HepG2 (cell line): Measurements from ENCODE around the gene PLXNA4. TPM values are rescaled to one million over a fixed set of nuclear protein-coding genes. Genes with fewer than 3 reads are reported as not detected.

Source experiments
- ATAC-seq: fragments of 200-7000 bp; cut with Tn5 transposase; 3 replicates; pipeline ENCODE4 v1.9.1; 2020; ENCODE audit warnings: mild to moderate bottlenecking, moderate library complexity
- BruUV-seq: library from RNA; stranded (reverse); fragments of 400-500 nt; replicated peaks from 2 replicates; lab custom pipeline; 2021; lab: Mats Ljungman, UMichigan
- CTCF ChIA-PET: fragments of 300-600 bp; formaldehyde crosslinking; extraction: SDS; loops from one replicate; lab custom pipeline; 2021; ENCODE audit warnings: low total read pairs, inconsistent platforms, low intra/inter-chr PET ratio; lab: Yijun Ruan, JAX
- POLR2A ChIA-PET: fragments of 350-600 bp; sonication (Branson Sonifier 250); formaldehyde crosslinking; loops from one replicate; lab custom pipeline; 2020; ENCODE audit warnings: antibody characterized with exemption, inconsistent platforms; lab: Yijun Ruan, JAX
- DNase-seq: peaks from one replicate; pipeline ENCODE4 v3.0.0-alpha.2; 2015; ENCODE audit warnings: low spot score
- FAIRE-seq: peaks from 3 replicates; lab custom pipeline; 2011; peaks lifted over from hg19 to GRCh38; lab: Jason Lieb, UNC
- H2AFZ ChIP-seq: one replicate; pipeline ENCODE4 v1.6.1; 2011; ENCODE audit warnings: low read length, inconsistent platforms
- H3K27ac ChIP-seq: fragments of 300-600 bp; 3 replicates; pipeline ENCODE4 v1.8.0; 2011; ENCODE audit warnings: mixed run types, mild to moderate bottlenecking, mixed read lengths, low read length, inconsistent platforms; ENCODE audit not compliant: insufficient read depth; ENCODE audit errors: extremely low read length
- H3K27me3 ChIP-seq, 2 experiments: fragments of 200-600 bp in 1 of 2; 2 replicates in 1 of 2; 3 replicates in 1 of 2; pipeline versions ENCODE4 v1.6.0 to v1.8.0; 2011; ENCODE audit warnings: low read length in 2 of 2, mild to moderate bottlenecking in 2 of 2, moderate library complexity in 2 of 2, inconsistent platforms in 1 of 2; ENCODE audit not compliant: insufficient read depth in 2 of 2, control insufficient read depth in 1 of 2
- H3K36me3 ChIP-seq, 2 experiments: fragments of 200-600 bp in 1 of 2; replicated peaks in 1 of 2; 2 replicates in 1 of 2; 3 replicates in 1 of 2; pipeline versions ENCODE4 v1.5.1 to v1.8.0; 2011; ENCODE audit warnings: low read length in 2 of 2, inconsistent platforms in 1 of 2; ENCODE audit not compliant: insufficient read depth in 2 of 2, control insufficient read depth in 1 of 2
- H3K4me1 ChIP-seq: 2 replicates; pipeline ENCODE4 v1.5.1; 2012; ENCODE audit warnings: low read length, inconsistent platforms; ENCODE audit not compliant: insufficient read depth
- H3K4me2 ChIP-seq: 2 replicates; pipeline ENCODE4 v1.6.0; 2011; ENCODE audit warnings: low read depth, low read length, inconsistent platforms
- H3K4me3 ChIP-seq, 3 experiments: fragments of 200-600 bp in 1 of 3; sonication (generic), shearing (Covaris generic) in 1 of 3; replicated peaks in 1 of 3; 2 replicates each; pipeline ENCODE4 v1.5.1; 2011 to 2016; ENCODE audit warnings: low read length in 3 of 3, inconsistent platforms in 2 of 3, low read depth in 2 of 3, mild to moderate bottlenecking in 2 of 3, control low read depth in 1 of 3, mixed read lengths in 1 of 3; ENCODE audit not compliant: insufficient read depth in 1 of 3
- H3K79me2 ChIP-seq: one replicate; pipeline ENCODE4 v1.6.1; 2011; ENCODE audit warnings: low read length, inconsistent platforms; ENCODE audit not compliant: insufficient read depth
- H3K9ac ChIP-seq: 2 replicates; pipeline ENCODE4 v1.6.0; 2011; ENCODE audit warnings: mild to moderate bottlenecking, low read depth, low read length, inconsistent platforms; ENCODE audit not compliant: insufficient read depth
- H3K9me3 ChIP-seq: 2 replicates; pipeline ENCODE4 v1.5.1; 2012; ENCODE audit warnings: mild to moderate bottlenecking, low read length
- H4K20me1 ChIP-seq: 2 replicates; pipeline ENCODE4 v1.6.0; 2011; ENCODE audit warnings: inconsistent platforms, mild to moderate bottlenecking, low read length, moderate library complexity; ENCODE audit not compliant: insufficient read depth
- KLF16 ChIP-seq, 2 experiments: sonication (generic) in 1 of 2; formaldehyde crosslinking in 1 of 2; IDR thresholded peaks; 2 replicates each; pipeline versions ENCODE4 v1.6.1 to v1.8.0; 2016 to 2023; ENCODE audit warnings: missing genetic modification reagents in 2 of 2, missing compliant biosample characterization in 1 of 2
- PRDM4 ChIP-seq: sonication (generic); formaldehyde crosslinking; IDR thresholded peaks from 2 replicates; pipeline ENCODE4 v1.9.0; 2021; ENCODE audit warnings: missing genetic modification reagents, borderline replicate concordance
- TEF ChIP-seq: sonication (generic); formaldehyde crosslinking; IDR thresholded peaks from 2 replicates; pipeline ENCODE4 v1.5.0; 2020; ENCODE audit warnings: missing genetic modification reagents
- ZNF10 ChIP-seq: sonication (generic); formaldehyde crosslinking; IDR thresholded peaks from 2 replicates; pipeline ENCODE4 v1.4.0; 2020; ENCODE audit warnings: mild to moderate bottlenecking, low read depth, missing genetic modification reagents, borderline replicate concordance
- ZNF205 ChIP-seq: IDR thresholded peaks from 2 replicates; pipeline ENCODE4 v1.6.1; 2018; ENCODE audit warnings: missing biosample characterization, missing genetic modification reagents
- WGBS: methylation state at CpG from one replicate; pipeline ENCODE4 v1.1.6; 2017; ENCODE audit warnings: low lambda C conversion rate; 5-methylcytosine and 5-hydroxymethylcytosine counted together
- in situ Hi-C: cut with HindIII; loops from 2 replicates; pipeline ENCODE4 v1.10.0; 2017; ENCODE audit warnings: low pct_unique_long_range_greater_than_20kb; ENCODE audit not compliant: extremely low pct_ligation_motif_present
- intact Hi-C: fragments of 100-400 bp; cut with micrococcal nuclease; formaldehyde crosslinking; loops from one replicate; pipeline ENCODE4 v1.10.0; 2022; ENCODE audit not compliant: unreplicated experiment
- polyA plus RNA-seq, 8 experiments: library from polyadenylated mRNA; depleted of rRNA in 3 of 8; stranded (reverse) in 7 of 8; unstranded in 1 of 8; fragments of >200 nt; fragmentation: Illumina TruSeq in 4 of 8; extraction: Trizol in 4 of 8; gene quantifications; 2 replicates each; pipeline versions ENCODE4 v1.2.1 to v1.2.3, GENCODE V29; 2011 to 2016; ENCODE audit warnings: low read depth in 4 of 8, missing spikeins in 1 of 8, mixed read lengths in 1 of 8; ENCODE audit not compliant: insufficient read depth in 1 of 8
- total RNA-seq, 5 experiments: library from RNA; depleted of rRNA; stranded (reverse); fragments of >200 nt; fragmentation: Illumina TruSeq; extraction: Trizol; gene quantifications; 2 replicates each; pipeline ENCODE4 v1.2.3, GENCODE V29; 2016; ENCODE audit warnings: low read depth in 1 of 5

The PLXNA4 gene
- total and polyA plus RNA-seq, 2 of the 13 experiments (the other 11 are each of a cell fraction or from before 2014, with no cell fraction given): 0.01 to 0.04 TPM

- Histone ChIP-seq H3K79me2 (no peaks in the 10 kb centered on the region), H3K4me2 (no peak overlapping the region), H3K9me3 (no peaks in the 10 kb centered on the region), H2AFZ (no peak overlapping the region), H3K9ac (no peak overlapping the region), H3K36me3 (no peaks in the 10 kb centered on the region), H3K4me1 (no peaks in the 10 kb centered on the region), H3K27me3 (peaks cover 2 to 9% of the 10 kb centered on the region in 2 experiments; a peak in 1 of 5 replicates), H3K27ac (no peak overlapping the region), H3K4me3 (no peak overlapping the region), H4K20me1 (no peaks in the 10 kb centered on the region)
- DNase-seq: no peak
- BruUV-seq: no TSS peak
- no peak for FAIRE-seq
- TF ChIP-seq KLF16 (CRISPR knock-in tag; IDR thresholded peaks at IDR 0.05) (no peak), ZNF10 (CRISPR knock-in tag) (no peak), ZNF205 (CRISPR knock-in tag) (no peak), TEF (CRISPR knock-in tag) (no peak), PRDM4 (CRISPR knock-in tag) (no peak)
- WGBS: 0% methylated on average over 3 of the region's 3 CpGs
- POLR2A ChIA-PET: no interaction called here
- in situ Hi-C loops: no loop called here
- ATAC-seq: no peak
- intact Hi-C loops: no loop called here
- CTCF ChIA-PET: no interaction called here
Observed at GRCh38 chr7:132105096-132105495, 471.2 kb downstream of the PLXNA4 start.
